Measurements from ENCODE around the gene RXRG.
"Not testable (repeated sequence)": the region's sequence is repeated elsewhere in the genome, so short reads cannot be mapped to it uniquely, and the experiment has no call there.

The RXRG gene

GRCh38 chr1:165467706-165468105, 22.8 kb upstream of the RXRG start:
- TF ChIP-seq CTCF (IDR thresholded peaks at IDR 0.05; ENCODE audit: low read depth, low read length) = no peak
- no peak overlapping the region for H3K4me3 ChIP-seq (ENCODE audit: low read depth, low read length)

GRCh38 chr1:165463978-165464377, 19.1 kb upstream of the RXRG start:
- H3K4me3 ChIP-seq (ENCODE audit: low read depth, low read length) = no peak overlapping the region
- TF ChIP-seq CTCF (IDR thresholded peaks at IDR 0.05; ENCODE audit: low read depth, low read length) = no peak

- H3K4me3 ChIP-seq (ENCODE audit: low read depth, low read length) = not testable (repeated sequence)
These were observed 14.8 kb upstream of the RXRG start for GRCh38 chr1:165459683-165460082.

- no peak overlapping the region for H3K4me3 ChIP-seq (ENCODE audit: low read depth, low read length)
- TF ChIP-seq CTCF (IDR thresholded peaks at IDR 0.05; ENCODE audit: low read depth, low read length) = no peak
These were observed 11.9 kb upstream of the RXRG start for GRCh38 chr1:165456861-165457260.

- no peak for TF ChIP-seq CTCF (IDR thresholded peaks at IDR 0.05; ENCODE audit: low read depth, low read length)
- H3K4me3 ChIP-seq (ENCODE audit: low read depth, low read length) = no peak overlapping the region
These were observed 11.2 kb upstream of the RXRG start for GRCh38 chr1:165456114-165456513.

- TF ChIP-seq CTCF (IDR thresholded peaks at IDR 0.05; ENCODE audit: low read depth, low read length) = no peak
- no peak overlapping the region for H3K4me3 ChIP-seq (ENCODE audit: low read depth, low read length)
These were observed 10.2 kb upstream of the RXRG start for GRCh38 chr1:165455111-165455510.

GRCh38 chr1:165454091-165454610, 9.2 kb upstream of the RXRG start:
- TF ChIP-seq CTCF (IDR thresholded peaks at IDR 0.05; ENCODE audit: low read depth, low read length) = no peak
- H3K4me3 ChIP-seq (ENCODE audit: low read depth, low read length) = no peak overlapping the region

Measured in WI38 (cell line).